Spleen (tissue), 11 donors: ENCODE data around the gene PTPRN2. TPM values are rescaled to one million over a fixed set of nuclear protein-coding genes. Genes with fewer than 3 reads are reported as not detected.

Source experiments
- DNase-seq: peaks from one replicate; pipeline ENCODE4 v3.0.0-alpha.2; 2020
- H3K27ac ChIP-seq, 8 donors: fragments of 200-600 bp; sonication (generic) in 7 of 8; 1 replicate in 4 of 8; 2 replicates in 4 of 8; pipeline versions ENCODE4 v1.5.0 to v1.8.0; 2016 to 2021; ENCODE audit warnings: inconsistent platforms in 4 of 8, mild to moderate bottlenecking in 4 of 8, moderate library complexity in 1 of 8
- H3K27me3 ChIP-seq, 7 donors: fragments of 200-600 bp; sonication (generic) in 6 of 7; replicated peaks in 1 of 7; 1 replicate in 4 of 7; 2 replicates in 3 of 7; pipeline versions ENCODE4 v1.5.0 to v1.8.0; 2016 to 2021; ENCODE audit warnings: inconsistent platforms in 3 of 7, mild to moderate bottlenecking in 1 of 7
- H3K36me3 ChIP-seq, 6 donors: fragments of 200-600 bp; sonication (generic) in 5 of 6; 1 replicate in 4 of 6; 2 replicates in 2 of 6; pipeline versions ENCODE4 v1.5.0 to v1.8.0; 2016 to 2021; ENCODE audit warnings: inconsistent platforms in 2 of 6
- H3K4me1 ChIP-seq, 6 donors: fragments of 200-600 bp; sonication (generic) in 5 of 6; 1 replicate in 3 of 6; 2 replicates in 3 of 6; pipeline versions ENCODE4 v1.5.0 to v1.8.0; 2016 to 2021; ENCODE audit warnings: inconsistent platforms in 3 of 6
- H3K4me3 ChIP-seq, 8 donors: fragments of 200-600 bp; sonication (generic) in 7 of 8; 1 replicate in 4 of 8; 2 replicates in 4 of 8; pipeline versions ENCODE4 v1.5.0 to v1.8.0; 2016 to 2021; ENCODE audit warnings: inconsistent platforms in 4 of 8, mild to moderate bottlenecking in 4 of 8, moderate library complexity in 2 of 8
- H3K9me3 ChIP-seq, 8 donors: fragments of 200-600 bp; sonication (generic) in 7 of 8; 1 replicate in 4 of 8; 2 replicates in 4 of 8; pipeline versions ENCODE4 v1.5.0 to v1.8.0; 2016 to 2021; ENCODE audit warnings: inconsistent platforms in 4 of 8
- POLR2A ChIP-seq, 3 donors: fragments of 450-650 bp; IDR thresholded peaks; one replicate each; pipeline ENCODE4 v1.5.1; 2017; ENCODE audit warnings: antibody characterized with exemption in 3 of 3, mild to moderate bottlenecking in 1 of 3
- POLR2AphosphoS5 ChIP-seq, 3 donors: sonication (generic); formaldehyde crosslinking; IDR thresholded peaks; one replicate each; pipeline ENCODE4 v1.5.1; 2017; ENCODE audit warnings: antibody characterized with exemption in 3 of 3
- WGBS, 5 donors: extraction: QIAGEN DNeasy Blood & Tissue Kit in 3 of 5; methylation state at CpG; one replicate each; pipeline versions ENCODE4 v1.1.5 to v1.1.7; 2013 to 2018; 5-methylcytosine and 5-hydroxymethylcytosine counted together
- intact Hi-C: fragments of 100-400 bp; cut with DNase I; formaldehyde crosslinking; loops from one replicate; pipeline ENCODE4 v1.15.0; 2023; ENCODE audit warnings: low total_unique reads
- polyA plus RNA-seq, 3 donors: library from polyadenylated mRNA; stranded (reverse); fragments of 200-250 nt; gene quantifications; one replicate each; pipeline ENCODE4 v1.2.1, GENCODE V29; 2013
- total RNA-seq, 7 donors: library from RNA; depleted of rRNA in 3 of 7; stranded (reverse); fragments of >200 nt in 3 of 7; fragmentation: NEBNext Ultra II Directional in 4 of 7; extraction: Animal tissue kit (Norgen Biotek cat#: 25700) in 4 of 7; gene quantifications; one replicate each; pipeline versions ENCODE4 v1.1.0 to v1.2.1, GENCODE V29; 2016 to 2021
- TF ChIP-seq, protein P1 (sequence below), 11 experiments: fragments of 200-600 bp in 7 of 11; fragments of 450-650 bp in 4 of 11; sonication (generic) in 4 of 11; IDR thresholded peaks in 8 of 11; conservative IDR thresholded peaks in 3 of 11; 1 replicate in 7 of 11; 2 replicates in 4 of 11; pipeline versions ENCODE4 v1.4.0 to v1.8.0; 2016 to 2021; ENCODE audit warnings: antibody characterized with exemption in 11 of 11, inconsistent platforms in 4 of 11, mild to moderate bottlenecking in 1 of 11
- donor health status: healthy with polysubstance abuse.
- donor health status: DM: no; HTN: no; CAD: no; lungs with moderate emphysema.
- donor health status: DM: no; HTN: no; CAD: no.
- donor health status: Bipolar disorder and iron deficiency.
- donor health status: healthy.
- donor health status: DM: no; HTN: no; CAD: no.
- donor health status: DM: yes; HTN: yes; CAD: no.

Gene PTPRN2
- total and polyA plus RNA-seq, 10 donors = 7.0 to 22.8 (median 16.8) TPM

DNA sequence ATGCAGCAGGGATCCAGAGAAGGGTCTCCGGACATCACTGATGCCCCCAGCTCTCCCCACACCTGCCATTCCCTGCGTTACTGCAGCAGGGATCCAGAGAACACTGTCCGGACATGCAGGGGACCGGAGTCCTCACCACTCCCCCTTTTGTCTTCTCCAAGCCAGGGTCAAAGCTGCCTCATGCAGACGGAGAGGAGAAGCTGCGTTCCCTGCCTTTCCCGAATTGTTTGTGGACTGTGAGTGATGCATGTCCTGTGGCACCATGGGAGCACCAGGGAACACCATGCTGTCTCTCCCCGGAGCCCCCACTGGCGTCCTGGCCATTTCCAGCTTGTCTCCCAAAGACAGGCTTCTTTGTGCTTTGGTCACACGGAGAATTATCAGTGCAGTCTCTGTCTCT, 599.7 kb downstream of the PTPRN2 start:
- Histone ChIP-seq H3K4me3 (no peak overlapping the region), H3K27me3 (peaks cover 0 to 21% (median 0%) of the 10 kb centered on the region in 7 donors), H3K4me1 (peaks cover 0 to 4% (median 0%) of the 10 kb centered on the region in 6 donors), H3K36me3 (no peaks in the 10 kb centered on the region), H3K27ac (no peak overlapping the region), H3K9me3 (no peaks in the 10 kb centered on the region)
- TF ChIP-seq POLR2AphosphoS5 (IDR thresholded peaks at IDR 0.05) (no peak), POLR2A (IDR thresholded peaks at IDR 0.05) (no peak)
- TF ChIP-seq, protein P1, sequence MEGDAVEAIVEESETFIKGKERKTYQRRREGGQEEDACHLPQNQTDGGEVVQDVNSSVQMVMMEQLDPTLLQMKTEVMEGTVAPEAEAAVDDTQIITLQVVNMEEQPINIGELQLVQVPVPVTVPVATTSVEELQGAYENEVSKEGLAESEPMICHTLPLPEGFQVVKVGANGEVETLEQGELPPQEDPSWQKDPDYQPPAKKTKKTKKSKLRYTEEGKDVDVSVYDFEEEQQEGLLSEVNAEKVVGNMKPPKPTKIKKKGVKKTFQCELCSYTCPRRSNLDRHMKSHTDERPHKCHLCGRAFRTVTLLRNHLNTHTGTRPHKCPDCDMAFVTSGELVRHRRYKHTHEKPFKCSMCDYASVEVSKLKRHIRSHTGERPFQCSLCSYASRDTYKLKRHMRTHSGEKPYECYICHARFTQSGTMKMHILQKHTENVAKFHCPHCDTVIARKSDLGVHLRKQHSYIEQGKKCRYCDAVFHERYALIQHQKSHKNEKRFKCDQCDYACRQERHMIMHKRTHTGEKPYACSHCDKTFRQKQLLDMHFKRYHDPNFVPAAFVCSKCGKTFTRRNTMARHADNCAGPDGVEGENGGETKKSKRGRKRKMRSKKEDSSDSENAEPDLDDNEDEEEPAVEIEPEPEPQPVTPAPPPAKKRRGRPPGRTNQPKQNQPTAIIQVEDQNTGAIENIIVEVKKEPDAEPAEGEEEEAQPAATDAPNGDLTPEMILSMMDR (IDR thresholded peaks at IDR 0.05 in 8 of 11, conservative IDR thresholded peaks at IDR 0.05 in 3 of 11) = no peak
- intact Hi-C loops = no loop called here
- DNase-seq = peak; percentile 52
- 74 to 80% (median 74%) methylated on average over 10 of the region's 10 CpGs for WGBS, 5 donors

DNA sequence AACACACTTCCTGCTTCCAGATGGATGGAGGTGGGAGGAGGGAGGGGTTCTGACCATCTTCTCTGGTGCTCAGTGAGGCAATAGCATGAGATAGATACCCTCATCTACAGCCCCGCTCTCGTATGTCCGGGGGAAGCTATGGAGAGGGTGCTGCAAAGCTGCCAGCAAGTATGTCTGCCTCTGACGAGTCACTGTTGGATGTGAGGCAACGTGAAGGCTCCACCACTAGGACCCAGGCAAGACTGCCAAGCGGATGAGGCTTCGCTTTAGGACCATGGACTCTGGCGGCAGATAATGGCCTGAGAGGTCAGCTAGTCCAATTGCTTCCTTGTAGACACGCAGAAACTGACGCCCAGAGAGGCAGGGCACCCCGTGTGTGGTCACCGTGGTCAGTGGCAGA, 601.6 kb downstream of the PTPRN2 start:
- no peak overlapping the region for H3K27ac ChIP-seq
- no peaks in the 10 kb centered on the region for H3K9me3 ChIP-seq
- H3K27me3 ChIP-seq = peaks cover 0 to 17% (median 0%) of the 10 kb centered on the region in 7 donors
- H3K36me3 ChIP-seq = no peaks in the 10 kb centered on the region
- TF ChIP-seq POLR2AphosphoS5 (IDR thresholded peaks at IDR 0.05) (no peak), POLR2A (IDR thresholded peaks at IDR 0.05) (no peak)
- TF ChIP-seq, protein P1 (IDR thresholded peaks at IDR 0.05 in 8 of 11, conservative IDR thresholded peaks at IDR 0.05 in 3 of 11) = no peak
- H3K4me1 ChIP-seq = no peaks in the 10 kb centered on the region
- whole genome bisulfite sequencing, 5 donors = 79 to 88% (median 84%) methylated on average over 10 to 12 of the region's 12 CpGs
- DNase-seq = peak; percentile 44
- no peak overlapping the region for H3K4me3 ChIP-seq
- intact Hi-C loops = no loop called here

DNA sequence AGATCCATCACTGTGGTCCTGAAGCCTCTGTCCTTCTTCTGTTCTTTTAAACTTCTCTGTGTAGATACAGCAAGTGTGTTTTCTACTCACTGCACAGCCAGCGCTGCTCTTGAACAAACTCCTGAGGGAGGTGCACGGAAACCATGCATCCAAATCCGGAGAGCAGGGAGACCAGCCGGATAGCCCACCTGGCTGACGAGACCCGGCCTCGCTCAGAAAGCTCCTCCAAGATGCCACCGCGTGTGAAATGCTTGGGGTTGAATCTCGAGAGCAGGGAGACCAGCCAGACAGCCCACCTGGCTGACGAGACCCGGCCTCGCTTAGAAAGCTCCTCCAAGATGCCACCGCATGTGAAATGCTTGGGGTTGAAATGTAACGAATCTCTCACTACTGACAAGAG, 602.0 kb downstream of the PTPRN2 start:
- intact Hi-C loops = no loop called here
- DNase-seq = peak; percentile 62
- Histone ChIP-seq H3K4me1 (no peaks in the 10 kb centered on the region), H3K27ac (no peak overlapping the region), H3K9me3 (no peaks in the 10 kb centered on the region), H3K36me3 (no peaks in the 10 kb centered on the region), H3K27me3 (peaks cover 0 to 13% (median 0%) of the 10 kb centered on the region in 7 donors), H3K4me3 (no peak overlapping the region)
- TF ChIP-seq, protein P1 (IDR thresholded peaks at IDR 0.05 in 8 of 11, conservative IDR thresholded peaks at IDR 0.05 in 3 of 11) = no peak
- TF ChIP-seq POLR2AphosphoS5 (IDR thresholded peaks at IDR 0.05) (no peak), POLR2A (IDR thresholded peaks at IDR 0.05) (no peak)
- 86 to 90% (median 87%) methylated on average over 15 of the region's 15 CpGs for WGBS, 5 donors

DNA sequence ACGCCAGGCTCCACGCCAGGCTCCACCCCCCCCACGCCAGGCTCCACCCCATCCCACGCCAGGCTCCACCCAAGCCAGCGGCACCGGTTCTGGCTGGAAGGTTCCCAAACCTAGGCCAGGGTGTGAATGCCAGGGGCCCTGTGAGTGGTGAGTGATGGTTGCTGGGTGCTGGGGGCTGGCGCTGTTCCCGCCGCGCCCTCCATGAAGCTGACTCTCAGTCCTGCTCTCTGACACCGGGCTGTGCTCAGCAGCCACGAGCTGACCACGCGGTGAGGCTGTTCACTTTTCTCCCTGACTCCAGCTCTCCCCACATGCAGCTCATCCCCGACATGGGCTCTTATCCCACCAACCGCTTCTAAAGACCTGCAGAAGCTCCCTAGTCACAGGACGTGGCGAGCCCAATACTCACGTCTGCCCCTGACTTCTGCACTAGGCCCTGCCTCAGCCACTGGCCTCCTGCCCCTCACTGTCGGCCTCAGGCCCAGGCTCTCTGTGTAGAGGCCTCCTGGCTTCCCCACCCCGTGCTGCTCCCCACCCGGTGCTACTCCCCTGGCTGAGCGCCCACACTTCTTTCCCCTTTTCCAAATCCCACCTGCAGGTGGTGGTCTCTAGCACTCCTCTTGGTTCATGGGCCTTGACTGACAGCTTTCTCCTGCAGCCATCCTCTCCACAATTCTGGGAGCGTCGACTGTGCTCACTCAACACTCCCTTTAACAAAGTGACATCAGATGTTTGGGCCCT, 603.0 kb downstream of the PTPRN2 start:
- intact Hi-C loops = no loop called here
- WGBS, 5 donors = 83 to 95% (median 88%) methylated on average over 19 to 24 of the region's 25 CpGs
- peak; percentile 64 for DNase-seq
- no peaks in the 10 kb centered on the region for H3K4me1 ChIP-seq
- H3K27me3 ChIP-seq = peaks cover 0 to 14% (median 0%) of the 10 kb centered on the region in 7 donors
- no peaks in the 10 kb centered on the region for H3K9me3 ChIP-seq
- H3K36me3 ChIP-seq = no peaks in the 10 kb centered on the region
- H3K4me3 ChIP-seq = no peak overlapping the region
- H3K27ac ChIP-seq = no peak overlapping the region
- TF ChIP-seq POLR2AphosphoS5 (IDR thresholded peaks at IDR 0.05) (no peak), POLR2A (IDR thresholded peaks at IDR 0.05) (no peak)
- TF ChIP-seq, protein P1 (IDR thresholded peaks at IDR 0.05 in 8 of 11, conservative IDR thresholded peaks at IDR 0.05 in 3 of 11) = no peak
